ENCODE results near the gene FOXD3. TPM values are rescaled to one million over a fixed set of nuclear protein-coding genes. Genes with fewer than 3 reads are reported as not detected.

FOXD3 gene
- total RNA-seq, 2 donors from 2014 or later, result 0.82 to 2.9 TPM

DNA sequence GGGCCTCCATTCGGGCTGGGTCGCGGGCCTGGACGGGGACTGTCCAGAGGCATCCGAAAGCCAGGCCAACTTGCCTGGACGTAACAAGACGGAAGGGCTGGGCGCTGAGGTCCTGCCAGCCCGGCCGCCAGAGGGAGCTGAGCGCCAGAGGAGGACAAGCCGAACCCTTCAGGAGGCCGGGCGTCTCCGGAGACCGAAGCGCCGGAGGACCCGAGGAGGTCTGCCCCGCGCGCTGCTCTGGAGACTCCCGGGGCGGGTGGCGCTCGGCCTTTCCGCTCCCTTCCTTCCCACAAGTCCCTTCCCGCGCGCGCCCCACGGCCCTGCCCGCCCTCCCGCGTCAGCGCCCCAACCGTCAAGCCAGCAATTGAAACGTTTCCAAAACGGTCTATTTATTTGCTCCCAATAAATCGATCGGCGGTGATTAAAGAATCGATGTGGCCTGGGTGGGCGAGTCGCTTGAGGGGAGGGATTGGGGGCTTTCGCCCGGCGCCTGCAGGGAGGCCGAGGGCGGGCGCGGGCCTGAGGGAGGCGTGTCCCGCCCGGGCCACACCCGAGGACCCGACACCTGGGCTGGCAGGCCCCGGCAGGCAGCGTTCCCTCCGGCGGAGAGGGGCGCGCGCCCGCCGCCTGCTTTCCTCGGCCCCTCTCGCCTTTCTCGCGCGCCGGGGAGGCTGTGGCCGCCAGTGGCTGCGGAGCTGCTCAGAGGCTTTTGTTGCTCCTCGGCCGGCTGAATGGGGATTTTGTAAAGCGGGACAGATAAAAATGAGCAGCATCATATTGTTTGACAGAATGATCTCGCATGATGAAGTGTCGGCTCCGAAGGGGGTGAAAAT, 5.2 kb upstream of the FOXD3 start:
- Histone ChIP-seq H3K27me3 (replicated peaks; ENCODE audit: insufficient read depth) (peaks cover 46% of the 10 kb centered on the region), H3K27ac (no peak overlapping the region), H3K9me3 (no peaks in the 10 kb centered on the region), H3K36me3 (no peaks in the 10 kb centered on the region), H3K4me3 (peak overlapping the region; percentile 21 to 30), H3K4me1 (replicated peaks) (peaks cover 6% of the 10 kb centered on the region)
- DNase-seq (ENCODE audit: low spot score), result peak; percentile 61
- TF ChIP-seq CTCF (IDR thresholded peaks at IDR 0.05) (peak in 3 of 4 experiments; percentile 49 to 68 (median 59)), POLR2AphosphoS5 (IDR thresholded peaks at IDR 0.05) (peak; percentile 9), POLR2A (IDR thresholded peaks at IDR 0.05) (no peak)
- intact Hi-C loops (cut with DNase I), result no loop called here
- WGBS, result 2% methylated on average over 45 of the region's 80 CpGs

DNA sequence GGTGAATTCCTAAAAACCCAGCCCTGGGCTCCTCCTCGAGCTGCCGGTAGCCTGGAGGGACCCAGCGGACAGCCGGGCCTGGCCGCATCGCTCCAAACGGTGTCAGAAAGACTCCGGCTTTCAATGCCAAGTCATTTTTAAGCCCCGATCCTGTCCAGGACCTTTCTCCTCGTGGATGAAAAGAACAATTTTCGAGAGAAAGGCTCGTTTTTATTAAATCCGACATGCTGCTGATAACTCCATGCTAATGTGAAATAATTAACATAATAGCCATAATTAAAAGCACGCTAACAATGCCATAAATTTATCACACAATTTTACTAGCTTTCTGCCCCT, 4.6 kb upstream of the FOXD3 start:
- no peaks in the 10 kb centered on the region for H3K9me3 ChIP-seq
- no peak overlapping the region for H3K4me3 ChIP-seq
- no peaks in the 10 kb centered on the region for H3K36me3 ChIP-seq
- no peak overlapping the region for H3K27ac ChIP-seq
- 9% methylated on average over 14 of the region's 14 CpGs for WGBS
- H3K27me3 ChIP-seq (replicated peaks; ENCODE audit: insufficient read depth), result peaks cover 52% of the 10 kb centered on the region
- intact Hi-C loops (cut with DNase I), result no loop called here
- peaks cover 6% of the 10 kb centered on the region for H3K4me1 ChIP-seq (replicated peaks)
- no peak for DNase-seq (ENCODE audit: low spot score)
- TF ChIP-seq POLR2A (IDR thresholded peaks at IDR 0.05) (no peak), CTCF (IDR thresholded peaks at IDR 0.05) (no peak), POLR2AphosphoS5 (IDR thresholded peaks at IDR 0.05) (no peak)

GRCh38 chr1:63318201-63318979, 4.0 kb upstream of the FOXD3 start:
- no peaks in the 10 kb centered on the region for H3K9me3 ChIP-seq
- DNase-seq (ENCODE audit: low spot score), result no peak
- intact Hi-C loops (cut with DNase I), result no loop called here
- no peaks in the 10 kb centered on the region for H3K36me3 ChIP-seq
- H3K4me3 ChIP-seq, result no peak overlapping the region
- no peak for TF ChIP-seq CTCF (IDR thresholded peaks at IDR 0.05)
- TF ChIP-seq POLR2A (IDR thresholded peaks at IDR 0.05), result no peak
- no peak overlapping the region for H3K27ac ChIP-seq
- peaks cover 7% of the 10 kb centered on the region for H3K4me1 ChIP-seq (replicated peaks)
- peaks cover 57% of the 10 kb centered on the region for H3K27me3 ChIP-seq (replicated peaks; ENCODE audit: insufficient read depth)
- 20% methylated on average over 28 of the region's 28 CpGs for WGBS

- intact Hi-C loops (cut with DNase I), result no loop called here
- Histone ChIP-seq H3K4me1 (replicated peaks) (peaks cover 10% of the 10 kb centered on the region), H3K36me3 (no peaks in the 10 kb centered on the region), H3K9me3 (no peaks in the 10 kb centered on the region), H3K4me3 (no peak overlapping the region), H3K27ac (no peak overlapping the region), H3K27me3 (replicated peaks; ENCODE audit: insufficient read depth) (peaks cover 63% of the 10 kb centered on the region)
- 9% methylated on average over 57 of the region's 60 CpGs for WGBS
- DNase-seq (ENCODE audit: low spot score), result no peak
- TF ChIP-seq CTCF (IDR thresholded peaks at IDR 0.05) (no peak), POLR2A (IDR thresholded peaks at IDR 0.05) (no peak), POLR2AphosphoS5 (IDR thresholded peaks at IDR 0.05) (no peak)
These were observed 3.0 kb upstream of the FOXD3 start for GRCh38 chr1:63319046-63320021.

All from prostate gland (tissue), 2 donors.